ENCODE data around the gene MINDY1.

The MINDY1 gene

DNA sequence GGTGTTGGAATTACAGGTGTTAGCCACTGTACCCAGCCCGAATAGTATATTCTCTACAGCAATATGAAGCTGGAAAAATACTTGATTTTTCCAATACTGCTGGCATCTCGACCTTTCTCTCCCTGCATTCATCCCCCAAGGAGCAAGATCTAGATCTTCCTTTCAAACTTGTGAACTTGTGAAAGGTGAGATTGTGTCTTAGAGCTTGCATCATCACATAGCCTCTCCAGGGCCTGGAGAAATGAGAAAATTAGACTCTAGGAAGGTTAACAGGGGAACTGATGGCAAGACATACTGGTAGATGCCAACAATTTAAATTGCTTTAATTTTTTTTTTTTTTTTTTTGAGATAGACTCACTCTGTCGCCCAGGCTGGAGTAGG, 3.6 kb upstream of the MINDY1 start:
- DNase-seq = no peak

DNA sequence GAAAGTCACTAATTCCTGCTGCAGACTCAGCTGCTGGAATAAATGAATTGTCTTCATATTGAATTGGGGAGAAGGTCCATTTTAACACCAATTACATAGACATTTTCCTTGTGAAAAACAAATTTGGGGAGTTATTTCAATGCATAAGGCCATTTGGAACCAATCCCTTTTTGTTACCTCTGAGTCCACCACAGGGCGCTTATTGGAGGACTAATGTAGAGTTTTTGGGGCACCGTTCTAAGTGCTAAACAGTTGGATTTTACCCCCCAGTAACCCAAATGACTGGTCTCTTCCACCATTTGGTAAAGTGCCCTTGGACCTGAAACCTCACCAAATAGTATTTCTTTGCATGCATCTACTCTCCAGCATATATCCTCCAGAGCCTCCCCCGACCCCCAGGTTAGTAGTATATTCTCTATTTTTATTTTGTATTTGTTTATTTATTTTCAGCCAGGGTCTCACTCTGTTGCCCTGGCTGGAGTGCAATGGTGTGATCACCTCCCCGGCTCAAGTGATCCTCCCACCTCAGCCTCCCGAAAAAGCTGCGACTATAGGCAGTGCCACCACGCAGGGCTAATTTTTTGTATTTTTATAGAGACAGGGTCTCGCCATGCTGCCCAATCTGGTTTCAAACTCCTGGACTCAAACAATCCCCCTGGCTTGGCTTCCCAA, 3.1 kb upstream of the MINDY1 start:
- DNase-seq = no peak

DNA sequence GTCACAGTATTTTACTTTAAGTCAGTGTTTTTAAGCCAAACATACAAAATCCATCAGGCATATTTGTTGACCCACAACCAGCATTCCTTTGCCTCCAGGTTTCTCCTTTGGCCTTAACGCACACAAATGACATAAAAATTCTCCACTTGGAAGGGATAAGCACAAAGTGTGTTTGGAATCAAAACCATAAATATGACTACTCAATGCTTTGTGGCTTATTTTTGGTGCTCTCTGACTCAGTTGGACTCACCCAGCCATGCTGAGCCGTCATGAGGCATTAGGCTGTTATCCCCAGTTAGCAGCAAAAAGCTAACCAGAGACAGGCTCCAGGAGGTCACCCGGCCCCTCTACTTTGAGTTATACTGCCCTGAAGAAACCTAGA, 2.5 kb upstream of the MINDY1 start:
- no peak for DNase-seq

DNA sequence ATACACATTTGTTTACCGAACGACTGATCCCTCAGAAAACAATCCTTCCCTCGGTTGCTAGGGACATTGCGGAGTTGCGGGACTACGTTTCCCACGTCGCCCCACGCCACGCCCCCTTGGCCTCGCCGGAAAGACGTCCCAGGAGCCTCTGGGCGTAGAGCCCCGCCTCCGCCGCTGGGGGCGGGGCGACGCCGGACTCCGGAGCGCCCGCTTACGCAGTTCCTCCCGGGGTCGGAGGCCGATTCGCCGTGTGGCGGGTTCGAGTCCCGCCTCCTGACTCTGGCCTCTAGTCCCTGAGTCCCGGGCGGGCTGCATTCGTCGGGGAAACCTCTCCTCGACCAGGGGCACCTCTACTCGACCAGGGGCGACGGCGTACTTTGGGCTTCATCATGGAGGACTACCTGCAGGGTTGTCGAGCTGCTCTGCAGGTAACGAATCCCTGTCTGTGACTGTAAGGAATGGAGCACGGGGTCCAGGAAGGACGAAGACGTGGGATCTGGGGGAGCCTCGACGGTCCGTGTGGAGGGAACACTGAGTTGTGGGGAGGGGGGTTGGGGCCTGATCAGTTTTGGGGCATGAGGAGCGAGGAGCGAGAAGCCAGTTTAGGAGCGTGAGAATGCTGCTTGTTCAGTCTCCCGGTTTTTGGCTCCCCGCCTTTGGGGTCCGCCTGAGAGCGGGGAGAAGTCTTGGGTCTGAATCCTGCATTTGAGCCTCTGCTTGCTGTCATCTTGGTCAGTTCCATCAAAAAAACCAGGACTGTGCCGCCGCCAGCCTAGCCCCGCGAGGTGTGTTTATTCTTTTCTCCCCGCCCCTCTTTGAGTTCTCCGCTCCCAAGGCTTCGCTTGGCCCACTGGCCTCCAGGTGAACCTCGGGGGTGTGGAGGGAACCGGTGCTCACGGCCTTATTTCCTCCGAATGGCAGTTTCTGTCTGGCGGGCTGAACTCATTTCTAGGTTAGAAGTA, 1.8 kb upstream of the MINDY1 start, which contains the start of gene PRUNE1:
Gene PRUNE1, plus strand, starts transcription at position 206 of the 962 bp plus-strand sequence. Its CDS starts 184 bp downstream, at position 390.
- DNase-seq = peak; percentile 82 to 93

DNA sequence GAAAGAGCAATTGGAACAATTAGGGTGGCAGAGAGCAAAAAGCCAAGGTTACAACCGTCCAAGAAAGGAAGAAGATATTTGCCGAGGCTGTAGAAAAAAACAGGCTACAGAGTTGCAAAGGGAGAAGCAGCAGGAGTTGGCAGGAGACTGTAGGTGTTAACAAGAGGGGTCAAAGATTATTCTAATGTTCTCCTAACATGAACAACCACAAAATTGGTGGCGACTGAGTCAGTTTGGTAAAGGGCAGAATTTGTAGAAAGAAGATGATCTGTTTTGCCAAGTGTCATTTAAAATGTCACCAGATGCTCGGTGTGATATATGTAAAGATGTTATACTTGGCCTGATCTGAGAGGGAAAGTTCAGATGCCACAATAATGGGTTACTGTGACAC, 1.1 kb upstream of the MINDY1 start:
- no peak for DNase-seq

DNA sequence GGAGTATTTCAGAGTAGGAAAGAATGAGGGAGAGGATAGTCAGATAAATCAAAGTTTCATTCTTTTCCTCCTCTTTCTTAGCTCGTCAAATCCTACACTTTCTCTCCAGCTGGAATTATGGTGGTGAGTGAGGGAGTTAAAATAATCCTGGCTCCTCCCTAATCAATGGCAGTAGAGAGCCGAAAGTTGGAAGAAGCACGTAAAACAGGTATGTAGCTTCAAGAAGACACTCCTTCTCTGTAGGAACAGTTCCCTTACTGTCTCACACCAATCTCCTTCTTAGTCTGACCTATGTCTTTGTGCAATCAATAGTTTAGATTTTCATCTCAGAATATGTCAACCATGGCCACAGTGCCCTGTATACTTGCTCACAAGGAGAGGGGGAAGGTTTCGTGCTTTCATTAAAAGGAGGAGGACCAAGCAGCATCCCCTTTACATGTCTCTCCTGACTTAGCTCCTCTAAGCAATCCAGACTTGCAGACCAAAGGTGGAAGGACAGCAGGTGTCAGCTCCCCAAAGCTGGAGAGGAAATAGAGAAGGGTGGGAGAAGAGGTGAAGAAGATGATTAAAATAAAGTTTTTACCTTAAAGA, 878 bp downstream of the MINDY1 start:
- no peak for DNase-seq

DNA sequence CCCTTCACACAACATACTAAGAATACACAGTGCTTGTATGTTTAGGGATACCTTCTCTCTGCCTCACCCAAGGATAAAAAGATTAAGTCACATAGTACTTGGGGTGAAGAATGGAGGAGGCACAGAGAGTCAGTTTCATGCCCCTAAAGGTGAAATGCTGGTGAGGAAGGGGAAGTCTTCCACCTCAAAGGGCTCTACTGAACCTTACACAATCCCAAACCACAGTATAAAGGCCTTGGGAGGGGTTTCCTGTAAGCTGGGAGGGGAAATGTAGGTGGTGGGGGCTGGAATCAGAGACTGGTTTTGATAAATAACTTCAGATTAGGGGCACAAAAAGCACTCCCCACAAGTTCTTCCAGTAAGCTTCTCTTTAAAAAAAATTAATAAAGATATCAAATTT, 3.5 kb downstream of the MINDY1 start:
- no peak for DNase-seq

DNA sequence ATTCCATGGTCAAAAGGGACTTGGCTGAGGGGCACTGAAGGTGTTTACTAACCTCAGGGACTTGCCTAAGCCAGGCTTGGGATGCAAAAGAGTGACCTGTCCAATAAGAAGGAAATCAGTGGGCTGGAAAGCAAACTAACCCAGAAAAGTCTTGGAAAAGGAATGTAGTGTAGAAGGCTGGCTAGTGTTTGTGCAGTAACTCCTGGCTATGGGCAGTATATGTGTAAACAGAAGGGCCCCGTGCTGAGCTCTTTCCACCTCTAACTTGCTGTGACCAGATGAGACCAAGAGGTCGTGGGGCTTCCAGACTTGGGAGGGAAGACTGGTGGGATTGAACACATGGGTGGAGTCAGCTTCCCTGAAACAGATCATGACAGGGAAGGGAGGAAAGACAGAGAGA, 4.1 kb downstream of the MINDY1 start:
- no peak for DNase-seq

DNA sequence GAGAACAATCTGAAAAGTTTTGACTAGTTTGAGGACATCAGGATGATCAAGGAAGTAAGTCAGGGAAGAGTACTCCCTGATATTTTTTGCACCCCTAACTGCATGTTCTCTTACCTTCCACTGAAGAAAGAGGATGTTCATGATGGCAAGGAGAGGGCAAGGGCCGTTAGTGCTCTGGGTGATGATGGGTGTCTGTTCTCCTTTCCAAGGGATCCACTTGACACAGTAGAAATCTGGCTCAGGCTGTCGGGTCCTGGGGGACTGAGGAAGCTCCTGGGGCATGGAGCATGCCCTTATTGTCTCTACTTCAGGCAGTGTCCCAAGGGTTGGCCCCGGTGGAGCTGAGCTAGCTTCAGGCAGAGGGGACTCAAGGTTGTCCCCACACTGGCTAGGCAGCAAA, 4.7 kb downstream of the MINDY1 start:
- DNase-seq = no peak

DNA sequence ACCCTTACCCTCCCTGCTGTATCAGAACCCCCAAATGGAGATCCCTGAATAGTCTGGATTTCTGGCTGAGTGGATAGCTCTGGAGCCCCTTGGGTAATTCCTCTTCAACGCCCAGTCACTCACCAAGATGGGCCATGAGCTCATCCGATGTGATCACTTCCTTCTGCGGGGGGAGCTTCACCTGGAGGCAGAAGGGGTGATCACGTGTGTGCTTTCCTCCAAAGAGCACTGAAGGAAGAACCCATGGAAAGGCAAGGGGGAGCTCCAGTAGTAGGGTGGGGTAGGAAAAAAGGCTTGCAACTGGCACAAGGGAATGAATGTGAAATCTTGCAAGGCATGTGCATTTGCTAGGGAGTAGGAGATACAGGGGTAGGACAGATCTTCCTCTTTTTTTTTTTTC, 5.1 kb downstream of the MINDY1 start:
- no peak for DNase-seq

DNA sequence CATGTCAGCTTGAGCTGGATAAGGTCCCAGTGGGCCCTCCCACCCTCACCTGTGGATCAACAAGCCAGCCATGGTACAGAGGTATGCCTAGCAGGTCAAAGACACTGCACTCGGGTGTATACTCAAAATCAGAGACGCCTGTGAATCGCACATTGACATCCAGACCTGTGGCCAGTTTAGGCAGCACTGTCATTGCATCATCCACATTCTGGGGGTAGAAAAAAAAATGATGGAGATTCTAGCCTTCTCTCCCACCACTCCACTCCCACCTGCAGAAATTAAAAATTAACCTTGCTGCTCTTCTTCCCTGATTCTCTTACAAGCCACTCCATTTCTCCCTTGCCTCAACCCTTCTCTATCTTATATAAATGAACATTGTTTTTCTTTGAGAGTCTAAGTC, 6.3 kb downstream of the MINDY1 start:
- DNase-seq = no peak

DNA sequence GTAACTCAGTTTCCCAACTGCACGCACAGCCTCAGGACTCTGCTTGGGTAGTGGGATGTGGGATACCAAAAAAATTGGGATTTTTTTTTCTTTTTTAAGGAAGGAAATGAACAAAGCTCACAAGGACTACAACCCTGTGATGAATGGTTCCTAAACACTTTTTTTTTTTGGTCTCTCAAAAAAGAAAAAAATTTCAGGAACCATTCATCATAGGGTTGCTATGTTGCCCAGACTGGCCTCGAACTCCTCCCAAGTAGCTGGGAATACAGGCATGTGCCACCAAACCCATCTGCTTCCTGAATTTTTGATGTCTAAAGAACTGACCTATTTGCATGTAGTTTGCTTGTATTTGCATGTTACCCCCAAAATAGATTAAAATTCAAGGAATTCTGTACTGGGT, 6.8 kb downstream of the MINDY1 start:
- no peak for DNase-seq

DNA sequence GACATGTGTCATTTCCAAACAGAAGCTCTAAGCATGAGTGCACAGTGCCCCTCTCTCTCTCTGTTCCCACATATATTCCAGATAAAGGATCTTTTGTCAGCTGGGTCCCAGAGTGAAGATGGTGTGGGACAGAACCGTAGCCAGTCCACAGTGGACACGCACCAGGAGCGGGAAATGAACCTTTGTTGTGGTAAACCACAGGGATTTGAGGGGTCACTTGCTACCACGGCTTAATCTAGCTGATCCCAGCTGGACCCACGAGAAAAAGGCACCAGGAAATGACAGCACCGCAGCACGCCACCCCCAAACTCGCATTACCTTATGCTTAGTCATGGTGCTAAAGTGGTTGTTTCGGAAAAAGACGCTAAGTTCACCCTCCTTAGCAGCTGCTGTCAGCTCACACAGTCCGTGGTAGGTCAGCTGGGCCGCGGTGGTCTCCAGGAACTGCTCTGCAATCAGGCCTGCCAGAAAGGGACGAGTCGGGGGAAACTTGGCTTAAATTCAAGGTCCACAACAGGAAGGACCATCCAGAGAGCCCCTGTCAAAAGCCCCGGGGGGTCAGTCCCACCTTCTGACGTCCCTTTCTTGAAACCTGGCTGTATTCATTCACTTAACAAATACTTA, 7.5 kb downstream of the MINDY1 start:
- no peak for DNase-seq

DNA sequence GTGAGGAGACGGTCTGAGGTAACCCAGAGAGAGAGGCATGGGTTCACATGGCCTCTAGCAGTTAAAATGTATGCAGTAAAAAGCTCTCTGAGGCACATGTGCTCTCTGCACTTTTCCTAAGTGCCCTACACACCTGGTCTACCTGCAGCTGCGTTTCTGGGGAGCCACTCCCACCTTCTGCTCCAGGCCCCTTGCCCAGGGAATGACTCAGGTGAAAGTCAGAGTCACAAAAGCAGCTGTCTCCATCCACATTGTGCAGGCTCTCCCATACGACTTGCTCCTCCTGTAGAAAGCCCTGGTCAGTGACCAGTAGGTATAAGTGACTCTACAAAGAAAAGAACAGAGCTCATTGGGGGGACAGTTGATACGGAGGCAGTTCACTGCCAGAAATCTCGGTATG, 8.8 kb downstream of the MINDY1 start:
- no peak for DNase-seq

DNA sequence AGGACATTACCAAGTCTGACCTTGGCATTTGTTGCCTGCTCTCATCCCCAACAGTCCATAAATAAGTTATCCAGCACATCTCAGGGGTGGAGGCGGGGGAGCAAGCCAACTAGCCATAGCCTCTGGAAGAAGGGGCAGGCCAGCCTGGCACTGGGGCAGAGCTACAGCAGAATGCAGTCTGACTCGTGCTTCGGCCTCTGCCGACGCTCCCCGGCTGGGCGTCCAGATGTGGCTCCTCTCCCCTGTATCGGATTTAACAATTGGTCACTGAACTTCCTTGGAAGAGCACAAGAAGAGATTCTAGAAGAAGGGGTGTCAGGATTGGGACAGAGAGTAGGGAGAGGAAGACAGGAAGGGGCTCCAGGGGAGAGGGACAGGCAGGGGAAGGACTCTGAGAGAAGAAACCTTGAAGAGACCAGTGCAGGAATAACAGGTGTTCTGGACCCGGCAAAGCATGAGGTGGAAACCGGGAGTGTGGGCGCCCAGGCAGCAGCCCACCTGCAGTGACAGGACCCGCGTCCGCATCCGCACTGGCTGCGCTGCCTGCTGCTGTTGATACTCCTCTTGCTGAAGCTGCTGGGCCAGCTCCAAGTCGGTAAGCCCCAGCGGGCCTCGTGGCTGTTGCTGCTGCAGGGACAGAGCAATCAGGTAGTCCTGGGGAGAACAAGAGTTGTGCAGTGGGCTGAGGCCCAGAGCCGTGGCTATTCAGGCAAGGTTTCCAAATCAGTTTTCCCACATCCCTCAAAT, 9.4 kb downstream of the MINDY1 start:
- DNase-seq = no peak

DNA sequence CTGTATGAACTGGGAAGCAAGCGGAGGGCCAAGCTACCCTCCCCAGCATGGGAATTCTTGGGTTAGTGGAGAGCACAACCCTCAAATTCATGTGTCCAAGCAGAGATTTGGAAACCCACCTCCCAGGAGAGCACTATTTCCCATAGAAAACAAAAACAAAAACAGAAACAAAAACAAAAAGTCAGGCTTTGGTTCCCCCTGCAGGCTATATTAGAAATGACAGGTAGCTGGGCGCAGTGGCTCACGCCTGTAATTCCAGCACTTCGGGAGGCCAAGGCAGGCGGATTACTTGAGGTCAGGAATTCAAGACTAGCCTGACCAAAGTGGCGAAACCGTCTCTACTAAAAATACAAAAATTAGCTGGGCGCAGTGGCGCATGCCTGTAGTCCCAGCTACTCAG, 10.8 kb downstream of the MINDY1 start:
- no peak for DNase-seq

DNA sequence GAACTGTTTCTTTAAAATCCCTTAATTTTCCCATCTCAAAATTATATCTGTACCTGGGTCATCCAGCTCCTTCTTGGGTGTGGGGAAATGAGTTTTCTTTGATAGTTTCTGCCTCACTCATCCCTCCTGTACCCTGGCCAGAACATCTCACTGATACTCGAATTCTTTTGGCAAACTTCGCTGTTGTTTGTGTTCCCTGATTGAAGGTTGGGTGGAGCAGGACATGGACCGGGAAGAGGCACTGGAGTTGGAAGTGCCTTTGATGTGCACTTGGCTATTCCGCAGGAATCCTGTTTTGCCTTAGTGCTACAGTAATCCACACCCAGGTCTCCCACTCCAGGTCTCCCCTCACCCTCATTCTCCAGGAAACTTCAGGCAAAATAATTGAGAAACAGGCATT, 11.2 kb downstream of the MINDY1 start:
- no peak for DNase-seq

DNA sequence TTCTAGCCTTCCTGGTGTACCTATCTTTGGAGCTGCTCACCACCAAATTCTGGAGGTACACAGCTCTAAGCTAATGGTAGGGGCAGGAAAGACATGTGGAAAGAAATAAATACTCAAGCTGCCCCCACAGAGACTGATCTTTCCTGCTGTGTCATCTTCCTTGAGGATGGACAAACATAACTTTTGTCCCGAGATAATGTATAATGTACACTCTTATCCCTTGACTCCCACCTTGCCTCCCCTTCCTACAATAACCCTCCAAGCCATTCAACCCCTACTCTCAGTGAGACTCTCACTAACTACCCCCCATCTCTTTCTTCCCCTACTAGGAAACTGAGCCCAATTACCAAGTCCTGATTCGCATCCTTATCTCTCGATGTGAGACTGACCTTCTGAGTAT, 12.5 kb downstream of the MINDY1 start:
- no peak for DNase-seq

DNA sequence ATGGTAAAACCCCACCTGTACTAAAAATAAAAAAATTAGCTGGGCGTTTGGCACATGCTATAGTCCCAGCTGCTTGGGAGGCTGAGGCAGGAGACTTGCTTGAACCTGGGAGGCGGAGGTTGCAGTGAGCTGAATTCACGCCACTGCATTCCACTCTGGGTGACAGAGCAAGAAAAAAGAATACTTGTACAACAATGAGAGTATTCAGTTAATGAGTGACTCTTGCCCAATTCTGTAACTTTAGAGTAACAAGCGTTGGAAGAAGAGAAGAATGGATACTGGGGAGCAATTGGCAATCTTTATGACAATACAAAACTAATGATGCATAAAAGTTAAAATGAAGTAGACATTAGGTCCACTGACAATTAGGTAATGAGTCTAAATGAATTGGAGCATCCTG, 14.1 kb downstream of the MINDY1 start:
- no peak for DNase-seq

DNA sequence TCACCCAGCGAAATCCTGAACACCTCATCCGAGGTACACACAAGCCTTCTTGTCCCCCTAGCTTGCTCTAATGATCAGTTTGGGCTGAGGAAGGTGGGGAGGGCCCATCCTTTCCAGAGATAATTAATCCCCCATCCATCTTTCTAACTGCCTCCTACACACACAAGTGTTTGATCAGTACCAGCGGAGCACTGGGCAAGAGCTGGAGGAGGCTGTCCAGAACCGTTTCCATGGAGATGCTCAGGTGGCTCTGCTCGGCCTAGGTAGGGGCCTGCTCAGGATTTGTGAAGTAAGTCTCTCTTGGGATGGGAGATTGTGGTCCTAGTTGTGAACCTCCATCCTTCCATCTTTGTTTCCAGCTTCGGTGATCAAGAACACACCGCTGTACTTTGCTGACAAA, 18.8 kb downstream of the MINDY1 start:
- DNase-seq = no peak

DNA sequence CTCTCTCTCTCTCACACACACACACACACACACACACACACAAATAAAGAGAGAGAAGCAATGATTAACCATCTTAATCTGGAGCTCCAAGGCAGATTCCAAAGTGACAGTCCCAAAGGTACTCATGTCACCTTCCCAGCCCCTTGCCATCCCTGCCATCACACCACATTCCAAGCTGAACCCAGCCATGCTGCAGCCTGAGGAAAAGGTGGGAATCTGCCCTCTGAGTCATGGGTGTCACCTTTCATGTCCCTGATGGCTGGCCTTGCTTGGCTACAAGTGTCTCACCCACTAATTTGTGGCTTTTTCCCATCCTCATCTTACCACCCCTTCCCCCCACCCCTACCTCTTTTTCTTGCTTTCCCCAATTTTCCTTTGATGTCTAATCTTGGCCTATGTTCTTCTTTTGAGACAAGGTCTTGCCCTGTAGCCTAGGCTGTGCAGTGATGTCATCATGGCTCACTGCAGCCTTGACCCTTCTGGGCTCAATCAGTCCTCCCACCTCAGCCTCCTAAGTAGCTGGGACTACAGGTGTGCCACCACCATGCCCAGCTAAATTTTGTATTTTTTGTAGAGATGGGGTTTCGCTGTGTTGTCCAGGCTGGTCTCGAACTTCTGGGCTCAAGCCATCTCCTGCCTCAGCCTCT, 21.4 kb downstream of the MINDY1 start:
- DNase-seq = no peak
